Suprapubic skin (tissue), 4 donors: Measurements from ENCODE around the gene ATP5PO. TPM values are rescaled to one million over a fixed set of nuclear protein-coding genes. Genes with fewer than 3 reads are reported as not detected.

Experiments used
- DNase-seq, 2 donors: peaks; one replicate each; pipeline ENCODE4 v3.0.0-alpha.2; 2019; ENCODE audit warnings: low spot score in 2 of 2
- H3K27ac ChIP-seq: fragments of 200-600 bp; sonication (generic); one replicate; pipeline ENCODE4 v1.5.1; 2019
- H3K27me3 ChIP-seq: fragments of 200-600 bp; sonication (generic); one replicate; pipeline ENCODE4 v1.5.1; 2019
- H3K36me3 ChIP-seq: fragments of 200-600 bp; sonication (generic); one replicate; pipeline ENCODE4 v1.5.1; 2019
- H3K4me1 ChIP-seq: fragments of 200-600 bp; sonication (generic); one replicate; pipeline ENCODE4 v1.5.1; 2019
- H3K4me3 ChIP-seq: fragments of 200-600 bp; sonication (generic); one replicate; pipeline ENCODE4 v1.5.1; 2019; ENCODE audit warnings: mild to moderate bottlenecking
- H3K9me3 ChIP-seq: fragments of 200-600 bp; sonication (generic); one replicate; pipeline ENCODE4 v1.5.1; 2019
- EP300 ChIP-seq: sonication (generic); formaldehyde crosslinking; IDR thresholded peaks from one replicate; pipeline ENCODE4 v1.6.1; 2017; ENCODE audit warnings: antibody characterized with exemption
- POLR2A ChIP-seq, 2 donors: fragments of 450-650 bp; IDR thresholded peaks; one replicate each; pipeline ENCODE4 v1.6.1; 2017; ENCODE audit warnings: antibody characterized with exemption in 2 of 2, mild to moderate bottlenecking in 2 of 2, moderate library complexity in 2 of 2
- POLR2AphosphoS5 ChIP-seq, 3 donors: sonication (generic); formaldehyde crosslinking; IDR thresholded peaks; one replicate each; pipeline ENCODE4 v1.6.1; 2017; ENCODE audit warnings: antibody characterized with exemption in 3 of 3
- WGBS: methylation state at CpG from one replicate; pipeline ENCODE4 v1.1.5; 2018; 5-methylcytosine and 5-hydroxymethylcytosine counted together
- total RNA-seq, 4 donors: library from RNA; depleted of rRNA; stranded (reverse); fragments of >200 nt; gene quantifications; one replicate each; pipeline ENCODE4 v1.1.0, GENCODE V29; 2016
- TF ChIP-seq, protein P1 (sequence below), 2 donors: fragments of 200-600 bp in 1 of 2; fragments of 450-650 bp in 1 of 2; sonication (generic) in 1 of 2; IDR thresholded peaks; one replicate each; pipeline ENCODE4 v1.5.1; 2016 to 2019; ENCODE audit warnings: antibody characterized with exemption in 2 of 2, mild to moderate bottlenecking in 1 of 2, moderate library complexity in 1 of 2

The ATP5PO gene
- total RNA-seq, 4 donors from 2014 or later: 121 to 182 (median 159) TPM

- TF ChIP-seq POLR2AphosphoS5 (IDR thresholded peaks at IDR 0.05) (no peak), POLR2A (IDR thresholded peaks at IDR 0.05) (no peak), EP300 (no peak)
- TF ChIP-seq, protein P1, sequence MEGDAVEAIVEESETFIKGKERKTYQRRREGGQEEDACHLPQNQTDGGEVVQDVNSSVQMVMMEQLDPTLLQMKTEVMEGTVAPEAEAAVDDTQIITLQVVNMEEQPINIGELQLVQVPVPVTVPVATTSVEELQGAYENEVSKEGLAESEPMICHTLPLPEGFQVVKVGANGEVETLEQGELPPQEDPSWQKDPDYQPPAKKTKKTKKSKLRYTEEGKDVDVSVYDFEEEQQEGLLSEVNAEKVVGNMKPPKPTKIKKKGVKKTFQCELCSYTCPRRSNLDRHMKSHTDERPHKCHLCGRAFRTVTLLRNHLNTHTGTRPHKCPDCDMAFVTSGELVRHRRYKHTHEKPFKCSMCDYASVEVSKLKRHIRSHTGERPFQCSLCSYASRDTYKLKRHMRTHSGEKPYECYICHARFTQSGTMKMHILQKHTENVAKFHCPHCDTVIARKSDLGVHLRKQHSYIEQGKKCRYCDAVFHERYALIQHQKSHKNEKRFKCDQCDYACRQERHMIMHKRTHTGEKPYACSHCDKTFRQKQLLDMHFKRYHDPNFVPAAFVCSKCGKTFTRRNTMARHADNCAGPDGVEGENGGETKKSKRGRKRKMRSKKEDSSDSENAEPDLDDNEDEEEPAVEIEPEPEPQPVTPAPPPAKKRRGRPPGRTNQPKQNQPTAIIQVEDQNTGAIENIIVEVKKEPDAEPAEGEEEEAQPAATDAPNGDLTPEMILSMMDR (IDR thresholded peaks at IDR 0.05): no peak
- H3K9me3 ChIP-seq: no peaks in the 10 kb centered on the region
- H3K27ac ChIP-seq: peak overlapping the region; percentile 15
- no peak for DNase-seq
- no peak overlapping the region for H3K4me3 ChIP-seq
- H3K27me3 ChIP-seq: no peaks in the 10 kb centered on the region
- H3K36me3 ChIP-seq: peaks cover 55% of the 10 kb centered on the region
- H3K4me1 ChIP-seq: no peaks in the 10 kb centered on the region
- WGBS: 80% methylated on average over 6 of the region's 6 CpGs
Measured at GRCh38 chr21:33902349-33902748, 13.3 kb downstream of the ATP5PO start.

GRCh38 chr21:33901412-33902288 is 14.0 kb downstream of the ATP5PO start:
- Histone ChIP-seq H3K9me3 (no peaks in the 10 kb centered on the region), H3K4me1 (no peaks in the 10 kb centered on the region), H3K27me3 (no peaks in the 10 kb centered on the region), H3K36me3 (peaks cover 48% of the 10 kb centered on the region), H3K27ac (peak overlapping the region; percentile 15), H3K4me3 (no peak overlapping the region)
- 69% methylated on average over 11 of the region's 13 CpGs for WGBS
- TF ChIP-seq, protein P1 (IDR thresholded peaks at IDR 0.05): peak; percentile 9 to 53
- no peak for TF ChIP-seq POLR2AphosphoS5 (IDR thresholded peaks at IDR 0.05)
- DNase-seq: no peak

DNA sequence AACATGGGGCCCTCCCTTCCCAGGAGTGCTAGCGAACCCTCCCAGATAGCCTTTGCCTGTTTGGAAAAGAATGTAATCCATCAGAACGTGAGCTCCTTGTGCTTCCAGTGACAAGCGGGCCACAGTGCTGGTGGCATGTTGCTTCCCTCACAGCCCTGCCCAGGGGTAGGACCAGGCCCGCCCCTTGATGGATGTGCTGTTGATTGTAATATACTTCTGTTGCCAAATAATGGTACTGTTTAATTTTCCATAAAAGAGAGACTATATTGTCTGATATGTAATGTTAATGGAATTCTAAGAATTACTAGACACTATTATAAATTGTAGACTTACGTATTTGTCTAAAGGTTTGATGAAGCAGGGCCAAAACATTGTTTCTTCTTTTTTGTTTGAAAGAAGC is 16.4 kb downstream of the ATP5PO start:
- TF ChIP-seq EP300: no peak
- peaks cover 23% of the 10 kb centered on the region for H3K36me3 ChIP-seq
- no peak overlapping the region for H3K27ac ChIP-seq
- no peak for DNase-seq
- no peaks in the 10 kb centered on the region for H3K27me3 ChIP-seq
- peaks cover 11% of the 10 kb centered on the region for H3K4me1 ChIP-seq
- WGBS: 79% methylated on average over 5 of the region's 5 CpGs
- H3K4me3 ChIP-seq: no peak overlapping the region
- no peaks in the 10 kb centered on the region for H3K9me3 ChIP-seq

DNA sequence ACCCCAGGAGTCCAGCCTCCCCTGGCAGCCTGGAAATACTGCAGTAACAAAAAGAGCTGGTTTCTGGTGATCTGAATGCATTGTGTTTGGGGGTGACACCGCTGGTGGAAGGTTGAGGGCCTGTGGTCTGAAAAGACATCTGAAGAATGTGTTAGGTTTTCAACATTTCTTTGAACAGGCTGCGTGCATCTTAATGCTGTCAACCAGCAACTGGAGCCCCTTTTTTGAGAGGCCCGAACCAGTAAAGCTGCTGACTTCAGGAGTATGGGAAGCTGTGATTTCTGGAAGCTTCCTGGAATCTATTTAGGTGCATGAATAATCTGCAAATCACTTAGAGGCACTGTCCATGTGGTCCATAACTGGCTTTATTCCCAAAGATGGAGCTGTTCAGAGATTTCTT is 17.0 kb downstream of the ATP5PO start:
- Histone ChIP-seq H3K9me3 (no peaks in the 10 kb centered on the region), H3K27me3 (no peaks in the 10 kb centered on the region), H3K36me3 (peaks cover 17% of the 10 kb centered on the region), H3K4me1 (peaks cover 13% of the 10 kb centered on the region), H3K27ac (no peak overlapping the region), H3K4me3 (no peak overlapping the region)
- WGBS: 96% methylated on average over 3 of the region's 3 CpGs
- TF ChIP-seq, protein P1 (IDR thresholded peaks at IDR 0.05): no peak
- TF ChIP-seq POLR2AphosphoS5 (IDR thresholded peaks at IDR 0.05) (no peak), EP300 (no peak), POLR2A (IDR thresholded peaks at IDR 0.05) (no peak)
- no peak for DNase-seq

DNA sequence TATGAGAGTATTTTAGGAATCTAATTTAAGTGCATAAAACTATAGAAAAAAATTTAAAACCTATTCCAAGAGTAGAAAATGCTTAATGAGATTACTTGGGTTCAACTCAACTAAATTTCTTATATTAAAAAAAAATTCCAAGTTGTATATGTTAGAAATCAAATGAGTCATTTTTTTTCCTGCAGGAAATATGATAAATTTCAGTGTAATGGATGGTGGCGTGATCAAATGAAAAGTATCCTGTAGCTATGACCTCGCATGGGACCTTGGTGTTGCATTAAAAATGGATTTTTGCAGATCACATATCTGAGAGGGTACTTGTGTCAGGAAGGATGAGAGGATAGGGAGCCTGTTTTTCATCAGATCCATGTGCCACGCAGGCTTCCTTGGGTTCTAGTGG is 17.9 kb downstream of the ATP5PO start:
- Histone ChIP-seq H3K27me3 (no peaks in the 10 kb centered on the region), H3K36me3 (peaks cover 9% of the 10 kb centered on the region), H3K4me3 (no peak overlapping the region), H3K4me1 (peaks cover 13% of the 10 kb centered on the region), H3K9me3 (no peaks in the 10 kb centered on the region), H3K27ac (no peak overlapping the region)
- TF ChIP-seq, protein P1 (IDR thresholded peaks at IDR 0.05): no peak
- WGBS: 96% methylated on average over 3 of the region's 3 CpGs
- no peak for DNase-seq
